A549 treated with RU486 at 1 μM for 4 hours (cell line): ENCODE data around the gene ZSCAN29. TPM values are rescaled to one million over a fixed set of nuclear protein-coding genes. Genes with fewer than 3 reads are reported as not detected.

Experiments used
- total RNA-seq: library from RNA; stranded (reverse); fragments of 200-300 nt; extraction: Qiagen RNA extraction; gene quantifications from 5 replicates; pipeline ENCODE4 v1.2.3, GENCODE V29; 2022; ENCODE audit warnings: low read depth

The ZSCAN29 gene
- total RNA-seq, result 7.9 to 11.5 TPM (median 9.0 TPM) in 5 replicates

GRCh38 chr15:43370975-43371974, at the start of gene ZSCAN29, which contains the start of gene TUBGCP4:
TSS of gene ZSCAN29 (minus strand) at chr15:43371043. CDS start at chr15:43369913, 1,130 bp downstream.
TSS of gene TUBGCP4 (plus strand) at chr15:43371101. CDS start at chr15:43371355, 254 bp downstream.

GRCh38 chr15:43329960-43330779, 40.7 kb downstream of the ZSCAN29 start, which contains the start of gene LCMT2:
TSS of gene LCMT2 (minus strand) at chr15:43330573. CDS start at chr15:43330489, 84 bp downstream.

Other genes with a start within 250 kb of the ZSCAN29 start
- gene TMEM62, start 237.5 kb downstream of the ZSCAN29 start, total RNA-seq, result 7.7 to 10.2 TPM (median 8.5 TPM) in 5 replicates
- gene CCNDBP1, start 185.6 kb downstream of the ZSCAN29 start, total RNA-seq, result 22.2 to 26.3 TPM (median 25.3 TPM) in 5 replicates
- gene EPB42, start 150.0 kb downstream of the ZSCAN29 start, total RNA-seq, result not detected in 5 replicates
- gene TGM5, start 104.1 kb downstream of the ZSCAN29 start, total RNA-seq, result not detected in 5 replicates
- not detected in 5 replicates for gene TGM7, start 68.8 kb downstream of the ZSCAN29 start, total RNA-seq
- 6.6 to 8.5 TPM (median 7.5 TPM) in 5 replicates for gene LCMT2, start 40.5 kb downstream of the ZSCAN29 start, total RNA-seq
- gene TUBGCP4, start 58 bp upstream of the ZSCAN29 start, total RNA-seq, result 4.4 to 6.8 TPM (median 6.2 TPM) in 5 replicates
- gene TP53BP1, start 122.1 kb upstream of the ZSCAN29 start, total RNA-seq, result 16.1 to 20.0 TPM (median 18.6 TPM) in 5 replicates
- 0.76 to 0.97 TPM (median 0.85 TPM) in 5 replicates for gene MAP1A, start 146.6 kb upstream of the ZSCAN29 start, total RNA-seq
- gene PPIP5K1, start 219.2 kb upstream of the ZSCAN29 start, total RNA-seq, result 4.7 to 6.3 TPM (median 5.8 TPM) in 5 replicates
- gene CKMT1B, start 223.0 kb upstream of the ZSCAN29 start, total RNA-seq, result 2.9 to 6.1 TPM (median 3.4 TPM) in 5 replicates
- gene STRC, start 247.8 kb upstream of the ZSCAN29 start, total RNA-seq, result 0.07 to 0.08 TPM in 2 of 5 replicates, not detected in the others